GM21619 (cell line): Measurements from ENCODE around the gene MINAR1.

Experiments used
- ATAC-seq: cut with Tn5 transposase; IDR thresholded peaks from one replicate; pipeline ENCODE4 v1.9.1; 2021; ENCODE audit not compliant: unreplicated experiment

MINAR1 gene

GRCh38 chr15:79463043-79463780, 31.1 kb downstream of the MINAR1 start:
- no peak for ATAC-seq

GRCh38 chr15:79463781-79464270, 31.7 kb downstream of the MINAR1 start:
- ATAC-seq, result no peak

GRCh38 chr15:79466488-79466887, 34.4 kb downstream of the MINAR1 start:
- ATAC-seq, result no peak

DNA sequence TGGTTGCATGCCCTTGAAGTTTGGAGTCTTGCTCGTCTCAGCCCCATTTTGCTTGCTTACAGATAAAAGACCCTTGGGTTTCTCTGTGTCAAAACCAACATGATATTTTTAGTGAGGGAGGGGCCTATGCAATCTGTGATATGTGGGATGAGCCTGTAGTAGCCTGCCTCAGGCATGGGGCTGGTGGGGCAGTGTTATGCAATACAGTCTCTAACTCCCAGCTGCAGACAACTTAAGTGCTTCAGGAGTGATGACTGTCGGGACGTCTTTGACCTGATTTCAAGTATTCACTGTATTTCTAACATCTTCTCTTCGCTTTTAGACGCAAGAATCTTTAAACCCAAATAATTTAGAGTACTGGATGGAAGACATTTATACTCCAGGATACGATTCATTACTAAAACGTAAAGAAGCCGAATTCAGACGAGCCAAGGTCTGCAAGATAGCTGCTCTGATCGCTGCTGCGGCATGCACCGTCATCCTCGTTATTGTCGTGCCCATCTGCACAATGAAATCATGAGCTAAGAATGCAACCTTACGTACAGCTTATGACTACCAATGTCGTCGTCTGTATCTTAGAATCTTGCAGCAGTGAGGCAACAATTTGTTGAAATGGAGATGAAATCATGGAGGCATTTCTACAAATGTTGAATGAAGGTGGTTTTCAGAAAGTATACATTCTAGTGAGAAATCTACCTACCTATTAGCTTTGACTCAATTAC, 35.9 kb downstream of the MINAR1 start:
- no peak for ATAC-seq

DNA sequence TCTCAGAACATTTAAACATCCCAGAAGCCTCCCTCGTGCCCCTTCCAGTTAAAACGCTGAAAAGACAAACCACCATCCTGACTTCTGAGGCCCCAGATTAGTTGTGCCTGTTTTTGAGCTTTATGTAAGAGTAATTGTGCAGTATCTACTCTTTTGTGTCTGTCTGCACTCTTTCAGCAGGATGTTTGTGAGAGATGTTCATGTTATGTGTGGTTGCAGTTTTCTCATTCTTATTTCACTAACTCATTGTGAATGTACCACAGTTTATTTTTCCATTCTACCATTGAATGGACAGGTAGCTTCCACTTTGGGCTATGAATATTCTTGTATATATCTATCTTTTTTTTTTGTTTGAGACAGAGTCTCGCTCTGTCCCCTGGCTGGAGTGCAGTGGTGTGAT, 40.3 kb downstream of the MINAR1 start:
- ATAC-seq, result no peak

DNA sequence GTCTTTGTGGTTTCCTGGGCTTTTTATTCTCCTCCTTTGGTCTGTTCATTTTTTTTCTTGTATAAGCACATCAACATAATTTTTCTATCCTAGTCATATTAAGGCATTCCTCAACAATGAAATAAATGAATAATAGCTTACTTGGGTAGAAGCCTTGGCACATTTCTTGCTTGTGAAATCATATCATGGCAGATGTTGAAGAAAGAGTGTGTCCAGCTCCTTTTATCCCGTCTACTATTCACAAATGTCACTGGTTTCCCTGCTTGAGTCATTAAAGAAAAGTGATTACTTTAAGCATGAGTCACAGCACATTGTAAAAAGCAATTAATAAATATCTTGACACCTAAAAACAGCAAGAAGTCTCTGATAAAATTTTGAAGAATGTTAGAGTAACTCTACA, 42.1 kb downstream of the MINAR1 start:
- ATAC-seq, result no peak

- ATAC-seq, result no peak
These were observed 43.2 kb downstream of the MINAR1 start for GRCh38 chr15:79475306-79475705.

GRCh38 chr15:79478108-79478507, 46.0 kb downstream of the MINAR1 start:
- no peak for ATAC-seq

GRCh38 chr15:79479616-79480015, 47.5 kb downstream of the MINAR1 start:
- ATAC-seq, result no peak

DNA sequence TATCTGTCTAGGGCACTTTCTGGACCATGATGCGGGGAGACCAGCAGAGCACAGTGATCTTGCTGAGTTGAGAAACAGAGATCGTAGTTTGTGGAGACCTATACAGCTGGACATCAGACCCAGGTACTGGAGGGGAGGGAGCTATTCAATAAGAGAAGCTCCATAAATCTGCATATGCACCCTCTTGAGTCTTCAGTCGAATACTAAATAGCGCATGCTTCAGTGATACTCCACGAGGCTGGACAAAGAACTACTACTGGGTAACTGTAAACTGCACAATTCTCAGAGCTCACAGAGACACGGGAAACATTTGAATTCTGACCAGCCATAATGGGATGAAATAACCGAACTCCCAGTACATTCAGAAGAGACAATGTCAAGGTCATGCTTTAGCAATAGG, 49.7 kb downstream of the MINAR1 start:
- ATAC-seq, result no peak
